ENCODE data around the gene PRKG1. TPM values are rescaled to one million over a fixed set of nuclear protein-coding genes. Genes with fewer than 3 reads are reported as not detected.

Gene PRKG1
- total and polyA plus RNA-seq, 2 experiments from 2014 or later: 10.7 to 21.8 TPM

DNA sequence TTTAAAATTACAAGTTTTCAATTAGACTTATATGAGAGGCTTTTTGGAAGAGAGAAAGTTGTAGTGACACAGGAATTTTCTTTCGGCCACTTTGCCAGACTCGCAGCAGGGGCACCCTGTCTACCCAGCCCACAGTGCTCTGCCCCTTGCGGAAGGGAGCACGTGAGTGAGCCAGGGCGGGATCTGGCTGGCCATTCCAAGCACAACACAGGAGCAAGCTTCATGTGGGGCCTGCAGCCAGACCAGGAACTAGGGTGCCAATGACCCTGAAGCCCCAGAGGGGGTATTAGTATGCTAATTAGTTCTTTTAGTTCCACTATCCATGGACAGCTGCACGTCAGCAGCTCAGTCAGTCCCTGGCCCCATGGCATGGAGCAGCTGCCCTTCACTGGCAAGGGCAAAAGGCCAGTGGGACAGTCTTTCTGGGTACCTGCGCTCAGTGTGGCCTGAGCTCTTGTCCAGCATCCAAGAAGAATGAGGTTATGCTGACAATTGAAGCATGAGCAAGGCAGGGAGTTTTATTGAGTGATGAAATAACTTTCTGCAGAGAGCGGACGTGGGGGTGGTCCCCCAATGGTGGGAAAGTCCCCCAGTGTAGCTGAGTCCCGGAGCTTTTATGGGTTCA is 876.2 kb downstream of the PRKG1 start:
- no peaks in the 10 kb centered on the region for H3K9me3 ChIP-seq (ENCODE audit: low read depth)
- no peaks in the 10 kb centered on the region for H4K20me1 ChIP-seq (ENCODE audit: insufficient read depth)
- no peaks in the 10 kb centered on the region for H3K9me2 ChIP-seq (ENCODE audit: insufficient read depth)
- DNase-seq: no peak
- in situ Hi-C loops (cut with MboI): loop anchor here (25.0 kb wide), 1 partner anchor 888 kb away; the partner anchor contains the start of gene PRKG1
- no peaks in the 10 kb centered on the region for H3K27me3 ChIP-seq (replicated peaks; ENCODE audit: insufficient read depth)
- no peak overlapping the region for H3K4me2 ChIP-seq (ENCODE audit: unreplicated experiment)
- H3K4me3 ChIP-seq: no peak overlapping the region
- no peaks in the 10 kb centered on the region for H3K79me2 ChIP-seq (ENCODE audit: insufficient read depth)
- TF ChIP-seq EZH2 (IDR thresholded peaks at IDR 0.05; ENCODE audit: insufficient read depth, poor library complexity, severe bottlenecking) (no peak), EZH2phosphoT487 (IDR thresholded peaks at IDR 0.05; ENCODE audit: insufficient read depth, low read depth) (no peak)
- H3K9ac ChIP-seq: no peak overlapping the region
- no peak overlapping the region for H3K27ac ChIP-seq
- H3F3A ChIP-seq (ENCODE audit: insufficient read depth): no peaks in the 10 kb centered on the region
- 76 to 79% methylated on average over 10 of the region's 10 CpGs for WGBS, 2 experiments (ENCODE audit: low coverage in 1 of 2, low lambda C conversion rate in 2 of 2, missing lambda C conversion rate in 2 of 2)
- no peak overlapping the region for H2AFZ ChIP-seq
- H3K4me1 ChIP-seq (ENCODE audit: insufficient read depth): no peaks in the 10 kb centered on the region
- no peaks in the 10 kb centered on the region for H3K36me3 ChIP-seq (ENCODE audit: low read depth)

GRCh38 chr10:51950996-51951555 is 876.8 kb downstream of the PRKG1 start:
- no peaks in the 10 kb centered on the region for H4K20me1 ChIP-seq (ENCODE audit: insufficient read depth)
- no peak overlapping the region for H3K4me3 ChIP-seq
- no peaks in the 10 kb centered on the region for H3K36me3 ChIP-seq (ENCODE audit: low read depth)
- WGBS, 2 experiments (ENCODE audit: low coverage in 1 of 2, low lambda C conversion rate in 2 of 2, missing lambda C conversion rate in 2 of 2): 8 to 35% methylated on average over 1 of the region's 1 CpG
- no peak overlapping the region for H3K27ac ChIP-seq
- H3K79me2 ChIP-seq (ENCODE audit: insufficient read depth): no peaks in the 10 kb centered on the region
- no peak for DNase-seq
- H3K4me1 ChIP-seq (ENCODE audit: insufficient read depth): no peaks in the 10 kb centered on the region
- no peak overlapping the region for H3K4me2 ChIP-seq (ENCODE audit: unreplicated experiment)
- no peaks in the 10 kb centered on the region for H3K9me3 ChIP-seq (ENCODE audit: low read depth)
- H3K9ac ChIP-seq: no peak overlapping the region
- no peaks in the 10 kb centered on the region for H3K9me2 ChIP-seq (ENCODE audit: insufficient read depth)
- H3K27me3 ChIP-seq (replicated peaks; ENCODE audit: insufficient read depth): no peaks in the 10 kb centered on the region
- in situ Hi-C loops (cut with MboI): loop anchor here (25.0 kb wide), 1 partner anchor 889 kb away; the partner anchor contains the start of gene PRKG1
- H2AFZ ChIP-seq: no peak overlapping the region
- TF ChIP-seq EZH2phosphoT487 (IDR thresholded peaks at IDR 0.05; ENCODE audit: insufficient read depth, low read depth): no peak
- no peak for TF ChIP-seq EZH2 (IDR thresholded peaks at IDR 0.05; ENCODE audit: insufficient read depth, poor library complexity, severe bottlenecking)
- H3F3A ChIP-seq (ENCODE audit: insufficient read depth): no peaks in the 10 kb centered on the region

GRCh38 chr10:51951601-51952000 is 877.3 kb downstream of the PRKG1 start:
- Histone ChIP-seq H3K9me3 (ENCODE audit: low read depth) (no peaks in the 10 kb centered on the region), H3K36me3 (ENCODE audit: low read depth) (no peaks in the 10 kb centered on the region), H4K20me1 (ENCODE audit: insufficient read depth) (no peaks in the 10 kb centered on the region), H3K9ac (no peak overlapping the region), H3K27ac (no peak overlapping the region), H3K4me3 (no peak overlapping the region), H3K9me2 (ENCODE audit: insufficient read depth) (no peaks in the 10 kb centered on the region), H3K79me2 (ENCODE audit: insufficient read depth) (no peaks in the 10 kb centered on the region), H3F3A (ENCODE audit: insufficient read depth) (no peaks in the 10 kb centered on the region), H2AFZ (no peak overlapping the region), H3K4me2 (ENCODE audit: unreplicated experiment) (no peak overlapping the region), H3K27me3 (replicated peaks; ENCODE audit: insufficient read depth) (no peaks in the 10 kb centered on the region), H3K4me1 (ENCODE audit: insufficient read depth) (no peaks in the 10 kb centered on the region)
- DNase-seq: no peak
- WGBS, 2 experiments (ENCODE audit: low coverage in 1 of 2, low lambda C conversion rate in 2 of 2, missing lambda C conversion rate in 2 of 2): 36 to 40% methylated on average over 1 of the region's 1 CpG
- in situ Hi-C loops (cut with MboI): loop anchor here (25.0 kb wide), 1 partner anchor 889 kb away; the partner anchor contains the start of gene PRKG1
- TF ChIP-seq EZH2 (IDR thresholded peaks at IDR 0.05; ENCODE audit: insufficient read depth, poor library complexity, severe bottlenecking) (no peak), EZH2phosphoT487 (IDR thresholded peaks at IDR 0.05; ENCODE audit: insufficient read depth, low read depth) (no peak)

GRCh38 chr10:51952056-51952455 is 877.8 kb downstream of the PRKG1 start:
- Histone ChIP-seq H3K9me2 (ENCODE audit: insufficient read depth) (no peaks in the 10 kb centered on the region), H2AFZ (no peak overlapping the region), H3K4me2 (ENCODE audit: unreplicated experiment) (no peak overlapping the region), H3K4me3 (no peak overlapping the region), H4K20me1 (ENCODE audit: insufficient read depth) (no peaks in the 10 kb centered on the region), H3K36me3 (ENCODE audit: low read depth) (no peaks in the 10 kb centered on the region), H3K27me3 (replicated peaks; ENCODE audit: insufficient read depth) (no peaks in the 10 kb centered on the region), H3F3A (ENCODE audit: insufficient read depth) (no peaks in the 10 kb centered on the region), H3K79me2 (ENCODE audit: insufficient read depth) (no peaks in the 10 kb centered on the region), H3K9me3 (ENCODE audit: low read depth) (no peaks in the 10 kb centered on the region), H3K27ac (no peak overlapping the region), H3K9ac (no peak overlapping the region), H3K4me1 (ENCODE audit: insufficient read depth) (no peaks in the 10 kb centered on the region)
- in situ Hi-C loops (cut with MboI): loop anchor here (25.0 kb wide), 1 partner anchor 890 kb away; the partner anchor contains the start of gene PRKG1
- no peak for DNase-seq
- TF ChIP-seq EZH2 (IDR thresholded peaks at IDR 0.05; ENCODE audit: insufficient read depth, poor library complexity, severe bottlenecking): no peak
- TF ChIP-seq EZH2phosphoT487 (IDR thresholded peaks at IDR 0.05; ENCODE audit: insufficient read depth, low read depth): no peak
- 16 to 27% methylated on average over 1 of the region's 1 CpG for WGBS, 2 experiments (ENCODE audit: low coverage in 1 of 2, low lambda C conversion rate in 2 of 2, missing lambda C conversion rate in 2 of 2)

Data from GM23248 (cell line).